RWPE1 (cell line): Measurements from ENCODE around the gene KDM8.

Experiments used
- CTCF ChIA-PET: fragments of 350-600 bp; sonication (Branson Sonifier 250); formaldehyde crosslinking; extraction: SDS; loops from one replicate; lab custom pipeline; 2021; lab: Yijun Ruan, JAX
- POLR2A ChIA-PET: fragments of 400-600 bp; formaldehyde crosslinking; extraction: SDS; loops from one replicate; lab custom pipeline; 2020; ENCODE audit warnings: antibody characterized with exemption; ENCODE audit not compliant: low non-redundant PET; lab: Yijun Ruan, JAX
- DNase-seq: peaks from one replicate; pipeline ENCODE4 v3.0.0; 2012; ENCODE audit warnings: low spot score
- H3K27ac ChIP-seq: fragments of 450-650 bp; 2 replicates; pipeline ENCODE4 v1.5.1; 2017
- TF ChIP-seq, protein P1 (sequence below): fragments of 450-650 bp; conservative IDR thresholded peaks from 2 replicates; pipeline ENCODE4 v1.5.1; 2017; ENCODE audit warnings: low read depth, mild to moderate bottlenecking

KDM8 gene

DNA sequence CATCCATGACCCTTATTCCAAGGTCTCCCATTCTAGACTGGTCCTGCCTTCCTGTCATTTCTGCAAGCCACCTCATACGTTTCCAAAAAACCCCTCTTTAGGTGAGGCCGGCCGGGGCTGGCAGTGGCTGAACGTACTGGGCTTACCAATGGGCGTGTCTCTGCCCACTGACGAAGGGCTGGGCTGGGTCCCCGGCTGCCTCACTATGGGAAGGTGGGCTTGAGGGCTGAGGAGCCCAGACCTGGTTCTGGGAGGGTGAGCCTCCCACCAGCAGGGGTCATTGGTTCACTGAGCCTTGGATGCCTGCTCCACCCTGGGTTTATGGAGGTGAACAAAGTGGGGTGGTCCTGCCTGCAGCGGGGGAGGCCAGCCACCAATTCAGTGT, 19.9 kb downstream of the KDM8 start:
- DNase-seq = no peak
- peak overlapping the region; percentile 7; the same call in 1 of the 2 replicates for H3K27ac ChIP-seq
- ChIA-PET CTCF (no interaction called here), POLR2A (no interaction called here)
- TF ChIP-seq, protein P1, sequence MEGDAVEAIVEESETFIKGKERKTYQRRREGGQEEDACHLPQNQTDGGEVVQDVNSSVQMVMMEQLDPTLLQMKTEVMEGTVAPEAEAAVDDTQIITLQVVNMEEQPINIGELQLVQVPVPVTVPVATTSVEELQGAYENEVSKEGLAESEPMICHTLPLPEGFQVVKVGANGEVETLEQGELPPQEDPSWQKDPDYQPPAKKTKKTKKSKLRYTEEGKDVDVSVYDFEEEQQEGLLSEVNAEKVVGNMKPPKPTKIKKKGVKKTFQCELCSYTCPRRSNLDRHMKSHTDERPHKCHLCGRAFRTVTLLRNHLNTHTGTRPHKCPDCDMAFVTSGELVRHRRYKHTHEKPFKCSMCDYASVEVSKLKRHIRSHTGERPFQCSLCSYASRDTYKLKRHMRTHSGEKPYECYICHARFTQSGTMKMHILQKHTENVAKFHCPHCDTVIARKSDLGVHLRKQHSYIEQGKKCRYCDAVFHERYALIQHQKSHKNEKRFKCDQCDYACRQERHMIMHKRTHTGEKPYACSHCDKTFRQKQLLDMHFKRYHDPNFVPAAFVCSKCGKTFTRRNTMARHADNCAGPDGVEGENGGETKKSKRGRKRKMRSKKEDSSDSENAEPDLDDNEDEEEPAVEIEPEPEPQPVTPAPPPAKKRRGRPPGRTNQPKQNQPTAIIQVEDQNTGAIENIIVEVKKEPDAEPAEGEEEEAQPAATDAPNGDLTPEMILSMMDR = no peak

DNA sequence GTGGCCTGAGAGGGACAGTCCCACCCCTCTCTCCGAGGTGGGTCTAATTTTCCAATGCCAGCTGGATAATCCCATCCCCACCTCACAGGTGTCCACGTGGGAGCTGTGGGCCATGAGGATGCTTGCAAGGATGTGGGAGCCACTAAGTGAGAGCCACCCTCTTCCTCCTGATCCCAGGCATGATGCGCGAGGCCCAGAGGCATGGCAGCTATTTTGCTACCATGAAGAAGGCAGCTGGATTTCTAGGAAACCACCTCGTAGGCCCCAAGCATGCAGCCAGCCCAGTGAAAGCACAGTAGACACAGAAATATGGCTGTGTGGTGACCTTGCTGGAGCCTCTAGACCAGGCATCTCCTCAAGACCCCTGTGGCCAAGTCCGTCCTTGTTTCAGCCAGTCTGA, 20.4 kb downstream of the KDM8 start:
- ChIA-PET CTCF (interaction anchor here (1.2 kb wide), 1 partner anchor 11 kb away, joined by 5 read pairs; no protein-coding TSS in a partner anchor), POLR2A (no interaction called here)
- H3K27ac ChIP-seq = no peak overlapping the region
- TF ChIP-seq, protein P1 = no peak
- DNase-seq = no peak

DNA sequence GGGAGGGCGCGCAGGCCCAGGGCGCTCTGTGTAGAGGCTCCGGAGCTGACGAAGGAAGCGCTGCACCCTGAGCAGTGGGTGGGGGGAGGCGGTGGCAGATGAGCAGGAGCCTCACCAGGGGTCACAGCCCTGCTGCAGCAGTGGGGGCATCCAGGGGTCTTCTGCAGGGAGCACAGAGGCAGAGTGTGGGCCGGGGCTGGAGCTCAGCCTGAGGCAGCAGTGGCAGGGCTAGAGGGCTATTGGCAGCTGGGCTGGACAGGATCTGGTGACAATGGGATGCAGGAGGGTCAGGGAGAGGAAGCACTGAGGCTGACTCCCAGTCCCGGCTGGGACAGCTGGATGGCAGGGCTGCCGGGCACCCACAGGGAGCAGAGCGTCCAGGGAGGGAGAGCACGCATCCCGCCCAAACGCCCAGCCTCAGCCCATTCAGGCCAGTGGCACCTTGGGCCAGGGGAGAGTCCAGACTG, 21.0 kb downstream of the KDM8 start:
- H3K27ac ChIP-seq = peak overlapping the region; percentile 59
- no peak for DNase-seq
- CTCF ChIA-PET = interaction anchor here (1.2 kb wide), 1 partner anchor 11 kb away, joined by 5 read pairs; no protein-coding TSS in a partner anchor
- TF ChIP-seq, protein P1 = no peak
- POLR2A ChIA-PET = no interaction called here

DNA sequence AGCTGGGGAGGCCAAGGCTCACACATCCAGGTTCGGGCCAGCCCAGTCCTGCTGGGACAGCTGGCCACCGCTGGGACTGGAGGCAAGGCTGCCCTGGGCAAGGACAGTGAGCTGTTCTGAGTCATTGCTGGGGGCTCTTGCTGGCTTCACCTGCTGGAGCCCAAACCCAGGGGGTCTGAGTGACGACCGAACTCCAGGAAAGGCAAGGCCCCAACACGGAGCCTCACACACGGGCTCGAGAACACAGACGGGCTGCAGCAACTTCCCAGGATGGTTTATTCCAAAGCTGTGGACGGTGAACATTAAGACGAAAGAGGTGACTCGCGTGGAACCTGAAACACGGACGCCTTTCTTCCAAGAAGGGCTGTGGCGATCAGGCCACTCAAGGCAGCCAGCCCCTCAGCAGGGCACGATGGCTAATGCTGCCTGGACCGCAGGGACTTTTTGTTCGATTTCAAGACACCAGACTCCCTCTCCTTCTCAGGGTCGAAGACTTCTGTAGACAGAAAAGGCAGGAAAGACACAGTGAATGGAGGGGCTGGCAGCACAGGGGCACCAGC, 21.5 kb downstream of the KDM8 start:
- H3K27ac ChIP-seq = peak overlapping the region; percentile 59
- TF ChIP-seq, protein P1 = no peak
- CTCF ChIA-PET = interaction anchor here (0.5 to 1.7 kb wide), 4 partner anchors 10 to 1392 kb away, joined by 5 to 6 read pairs (median 5); no protein-coding TSS in a partner anchor
- no peak for DNase-seq
- POLR2A ChIA-PET = no interaction called here

DNA sequence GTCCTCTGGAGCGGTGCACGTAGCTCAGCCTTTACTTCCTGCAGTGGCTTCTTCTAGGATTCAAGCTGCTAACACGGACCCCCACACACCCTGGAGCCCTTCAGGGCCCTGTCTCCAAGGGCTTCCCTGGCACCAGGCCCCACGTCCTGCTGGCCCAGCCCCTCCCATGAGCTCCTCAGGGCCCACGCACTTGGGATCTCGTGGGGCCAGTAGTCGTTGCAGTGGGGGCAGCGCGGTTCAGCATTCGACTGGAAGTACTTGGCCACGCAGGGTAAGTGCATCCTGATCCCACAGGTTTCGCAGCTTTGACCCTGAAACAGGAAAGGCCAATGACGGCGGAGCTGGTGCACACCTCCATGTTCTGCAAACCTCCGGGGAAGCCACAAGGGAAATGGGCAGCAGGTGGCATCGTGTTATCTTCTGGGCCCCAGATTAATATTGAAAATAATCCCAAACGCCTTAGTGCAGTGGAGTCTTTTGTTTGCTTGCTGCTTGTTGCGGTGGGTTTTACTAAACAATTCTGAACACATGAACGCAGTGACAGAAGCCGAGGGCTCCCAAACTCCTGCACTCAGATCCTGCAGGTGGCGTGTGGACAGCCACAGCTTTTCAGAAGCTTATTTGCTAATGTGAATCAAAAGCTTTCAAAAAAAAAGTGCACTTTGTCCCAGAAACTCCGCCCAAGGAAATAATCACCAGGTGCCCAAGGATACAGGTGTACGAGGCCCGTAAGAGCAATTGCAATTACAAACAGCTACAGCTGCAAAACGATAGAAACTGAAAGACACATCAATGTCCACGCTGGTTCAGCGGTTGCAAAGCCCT, 22.4 kb downstream of the KDM8 start:
- ChIA-PET POLR2A (no interaction called here), CTCF (interaction anchor here (0.6 to 1.7 kb wide), 4 partner anchors 9 to 1391 kb away, joined by 4 to 5 read pairs (median 4); no protein-coding TSS in a partner anchor)
- DNase-seq = no peak
- peak overlapping the region; percentile 59 for H3K27ac ChIP-seq
- TF ChIP-seq, protein P1 = no peak

DNA sequence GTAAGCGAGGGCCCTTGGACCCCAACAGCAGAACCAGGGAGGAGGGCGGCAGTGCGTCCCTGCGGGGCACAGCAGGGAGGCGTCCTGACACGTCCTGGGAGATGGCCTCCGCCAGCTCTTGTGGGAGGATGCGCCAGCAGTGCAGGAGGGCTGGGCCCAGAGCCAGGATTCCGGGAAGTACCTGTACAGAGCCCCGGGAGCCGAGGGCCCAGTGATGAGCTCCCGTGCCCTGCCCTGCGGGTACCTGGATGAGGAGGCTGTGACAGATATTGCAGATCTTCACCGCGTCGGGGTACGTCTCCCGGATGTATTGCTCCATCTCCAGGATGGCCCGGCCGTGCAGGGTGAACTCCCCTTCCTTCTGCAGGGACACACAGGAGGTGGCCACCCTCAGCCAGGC, 23.1 kb downstream of the KDM8 start:
- ChIA-PET CTCF (interaction anchor here (1.1 to 1.7 kb wide), 3 partner anchors 8 to 141 kb away, joined by 3 to 5 read pairs (median 4); no protein-coding TSS in a partner anchor), POLR2A (no interaction called here)
- TF ChIP-seq, protein P1 = no peak
- peak overlapping the region; percentile 59 for H3K27ac ChIP-seq
- peak; percentile 20 for DNase-seq
